Measurements from ENCODE around the gene ATP1B1. TPM values are rescaled to one million over a fixed set of nuclear protein-coding genes. Genes with fewer than 3 reads are reported as not detected.

The ATP1B1 gene
- total and polyA plus RNA-seq, 2 experiments from 2014 or later, result 51.0 to 73.4 TPM

DNA sequence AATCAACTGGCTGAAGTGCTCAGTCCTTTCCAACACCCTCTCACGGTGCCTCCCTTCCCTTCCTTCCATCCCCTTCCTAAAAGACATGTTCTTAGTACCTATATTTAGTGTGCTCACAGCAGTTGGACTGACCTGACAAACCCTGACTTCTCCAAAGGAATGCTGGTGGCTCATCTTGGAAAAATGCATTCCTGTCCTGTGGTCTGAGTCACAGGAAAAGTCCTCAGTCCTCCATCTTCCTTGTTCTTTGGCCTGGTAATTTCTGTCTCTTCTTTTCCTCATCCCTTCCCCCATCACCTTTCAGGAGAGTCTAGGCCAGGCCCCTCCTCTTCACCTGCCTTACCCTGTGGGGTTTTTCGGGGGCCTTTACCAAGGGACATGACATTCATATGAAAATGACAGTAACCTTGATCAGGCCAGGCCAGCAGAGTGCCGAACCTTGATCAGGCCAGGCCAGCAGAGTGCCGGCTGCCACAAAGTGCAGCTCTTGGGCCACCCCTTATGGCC, 7.2 kb downstream of the ATP1B1 start:
- Histone ChIP-seq H3K4me2 (peak overlapping the region; percentile 59), H4K20me1 (replicated peaks; ENCODE audit: insufficient read depth) (no peaks in the 10 kb centered on the region; the same call in none of the 2 replicates), H3K4me3 (no peak overlapping the region), H3K27me3 (ENCODE audit: insufficient read depth) (no peaks in the 10 kb centered on the region), H3K27ac (ENCODE audit: low read depth) (peak overlapping the region; percentile 79; the same call in 1 of the 2 replicates), H3F3A (replicated peaks; ENCODE audit: low read depth) (0 out of 2 replicates have a peak, but pooled peaks cover 4% of the 10 kb centered on the region), H3K79me2 (replicated peaks; ENCODE audit: insufficient read depth) (peaks cover 80% of the 10 kb centered on the region), H3K36me3 (ENCODE audit: insufficient read depth) (peaks cover 22% of the 10 kb centered on the region), H3K9me2 (ENCODE audit: insufficient read depth) (no peaks in the 10 kb centered on the region), H2AFZ (no peak overlapping the region), H3K4me1 (ENCODE audit: insufficient read depth) (peaks cover 44% of the 10 kb centered on the region)
- DNase-seq (ENCODE audit: low spot score) (peak; percentile 65), ATAC-seq (peak; percentile 87)
- peak overlapping the region; percentile 83 for H3K27ac Mint-ChIP-seq
- H3K27me3 Mint-ChIP-seq (ENCODE audit: insufficient read depth, low read depth, poor library complexity), result peaks cover 6% of the 10 kb centered on the region
- H3K9me3 Mint-ChIP-seq, result no peaks in the 10 kb centered on the region
- peaks cover 46% of the 10 kb centered on the region for H3K4me1 Mint-ChIP-seq
- H3K36me3 Mint-ChIP-seq (ENCODE audit: low read depth), result peaks cover 58% of the 10 kb centered on the region
- TF ChIP-seq, protein P1, sequence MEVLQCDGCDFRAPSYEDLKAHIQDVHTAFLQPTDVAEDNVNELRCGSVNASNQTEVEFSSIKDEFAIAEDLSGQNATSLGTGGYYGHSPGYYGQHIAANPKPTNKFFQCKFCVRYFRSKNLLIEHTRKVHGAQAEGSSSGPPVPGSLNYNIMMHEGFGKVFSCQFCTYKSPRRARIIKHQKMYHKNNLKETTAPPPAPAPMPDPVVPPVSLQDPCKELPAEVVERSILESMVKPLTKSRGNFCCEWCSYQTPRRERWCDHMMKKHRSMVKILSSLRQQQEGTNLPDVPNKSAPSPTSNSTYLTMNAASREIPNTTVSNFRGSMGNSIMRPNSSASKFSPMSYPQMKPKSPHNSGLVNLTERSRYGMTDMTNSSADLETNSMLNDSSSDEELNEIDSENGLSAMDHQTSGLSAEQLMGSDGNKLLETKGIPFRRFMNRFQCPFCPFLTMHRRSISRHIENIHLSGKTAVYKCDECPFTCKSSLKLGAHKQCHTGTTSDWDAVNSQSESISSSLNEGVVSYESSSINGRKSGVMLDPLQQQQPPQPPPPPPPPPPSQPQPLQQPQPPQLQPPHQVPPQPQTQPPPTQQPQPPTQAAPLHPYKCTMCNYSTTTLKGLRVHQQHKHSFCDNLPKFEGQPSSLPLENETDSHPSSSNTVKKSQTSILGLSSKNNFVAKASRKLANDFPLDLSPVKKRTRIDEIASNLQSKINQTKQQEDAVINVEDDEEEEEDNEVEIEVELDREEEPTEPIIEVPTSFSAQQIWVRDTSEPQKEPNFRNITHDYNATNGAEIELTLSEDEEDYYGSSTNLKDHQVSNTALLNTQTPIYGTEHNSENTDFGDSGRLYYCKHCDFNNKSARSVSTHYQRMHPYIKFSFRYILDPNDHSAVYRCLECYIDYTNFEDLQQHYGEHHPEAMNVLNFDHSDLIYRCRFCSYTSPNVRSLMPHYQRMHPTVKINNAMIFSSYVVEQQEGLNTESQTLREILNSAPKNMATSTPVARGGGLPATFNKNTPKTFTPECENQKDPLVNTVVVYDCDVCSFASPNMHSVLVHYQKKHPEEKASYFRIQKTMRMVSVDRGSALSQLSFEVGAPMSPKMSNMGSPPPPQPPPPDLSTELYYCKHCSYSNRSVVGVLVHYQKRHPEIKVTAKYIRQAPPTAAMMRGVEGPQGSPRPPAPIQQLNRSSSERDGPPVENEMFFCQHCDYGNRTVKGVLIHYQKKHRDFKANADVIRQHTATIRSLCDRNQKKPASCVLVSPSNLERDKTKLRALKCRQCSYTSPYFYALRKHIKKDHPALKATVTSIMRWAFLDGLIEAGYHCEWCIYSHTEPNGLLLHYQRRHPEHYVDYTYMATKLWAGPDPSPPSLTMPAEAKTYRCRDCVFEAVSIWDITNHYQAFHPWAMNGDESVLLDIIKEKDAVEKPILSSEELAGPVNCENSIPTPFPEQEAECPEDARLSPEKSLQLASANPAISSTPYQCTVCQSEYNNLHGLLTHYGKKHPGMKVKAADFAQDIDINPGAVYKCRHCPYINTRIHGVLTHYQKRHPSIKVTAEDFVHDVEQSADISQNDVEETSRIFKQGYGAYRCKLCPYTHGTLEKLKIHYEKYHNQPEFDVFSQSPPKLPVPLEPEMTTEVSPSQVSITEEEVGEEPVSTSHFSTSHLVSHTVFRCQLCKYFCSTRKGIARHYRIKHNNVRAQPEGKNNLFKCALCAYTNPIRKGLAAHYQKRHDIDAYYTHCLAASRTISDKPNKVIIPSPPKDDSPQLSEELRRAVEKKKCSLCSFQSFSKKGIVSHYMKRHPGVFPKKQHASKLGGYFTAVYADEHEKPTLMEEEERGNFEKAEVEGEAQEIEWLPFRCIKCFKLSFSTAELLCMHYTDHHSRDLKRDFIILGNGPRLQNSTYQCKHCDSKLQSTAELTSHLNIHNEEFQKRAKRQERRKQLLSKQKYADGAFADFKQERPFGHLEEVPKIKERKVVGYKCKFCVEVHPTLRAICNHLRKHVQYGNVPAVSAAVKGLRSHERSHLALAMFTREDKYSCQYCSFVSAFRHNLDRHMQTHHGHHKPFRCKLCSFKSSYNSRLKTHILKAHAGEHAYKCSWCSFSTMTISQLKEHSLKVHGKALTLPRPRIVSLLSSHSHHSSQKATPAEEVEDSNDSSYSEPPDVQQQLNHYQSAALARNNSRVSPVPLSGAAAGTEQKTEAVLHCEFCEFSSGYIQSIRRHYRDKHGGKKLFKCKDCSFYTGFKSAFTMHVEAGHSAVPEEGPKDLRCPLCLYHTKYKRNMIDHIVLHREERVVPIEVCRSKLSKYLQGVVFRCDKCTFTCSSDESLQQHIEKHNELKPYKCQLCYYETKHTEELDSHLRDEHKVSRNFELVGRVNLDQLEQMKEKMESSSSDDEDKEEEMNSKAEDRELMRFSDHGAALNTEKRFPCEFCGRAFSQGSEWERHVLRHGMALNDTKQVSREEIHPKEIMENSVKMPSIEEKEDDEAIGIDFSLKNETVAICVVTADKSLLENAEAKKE (CRISPR knock-in tag; IDR thresholded peaks at IDR 0.05), result no peak
- no peak for TF ChIP-seq CREB1 (CRISPR knock-in tag; IDR thresholded peaks at IDR 0.05; ENCODE audit: low read depth)
- TF ChIP-seq EZH2phosphoT487 (IDR thresholded peaks at IDR 0.05; ENCODE audit: unreplicated experiment), result no peak
- no peak for TF ChIP-seq JUNB (IDR thresholded peaks at IDR 0.05; ENCODE audit: unreplicated experiment)
- no peak for TF ChIP-seq EZH2 (IDR thresholded peaks at IDR 0.05; ENCODE audit: low read depth, unreplicated experiment)
- TF ChIP-seq, protein P2, sequence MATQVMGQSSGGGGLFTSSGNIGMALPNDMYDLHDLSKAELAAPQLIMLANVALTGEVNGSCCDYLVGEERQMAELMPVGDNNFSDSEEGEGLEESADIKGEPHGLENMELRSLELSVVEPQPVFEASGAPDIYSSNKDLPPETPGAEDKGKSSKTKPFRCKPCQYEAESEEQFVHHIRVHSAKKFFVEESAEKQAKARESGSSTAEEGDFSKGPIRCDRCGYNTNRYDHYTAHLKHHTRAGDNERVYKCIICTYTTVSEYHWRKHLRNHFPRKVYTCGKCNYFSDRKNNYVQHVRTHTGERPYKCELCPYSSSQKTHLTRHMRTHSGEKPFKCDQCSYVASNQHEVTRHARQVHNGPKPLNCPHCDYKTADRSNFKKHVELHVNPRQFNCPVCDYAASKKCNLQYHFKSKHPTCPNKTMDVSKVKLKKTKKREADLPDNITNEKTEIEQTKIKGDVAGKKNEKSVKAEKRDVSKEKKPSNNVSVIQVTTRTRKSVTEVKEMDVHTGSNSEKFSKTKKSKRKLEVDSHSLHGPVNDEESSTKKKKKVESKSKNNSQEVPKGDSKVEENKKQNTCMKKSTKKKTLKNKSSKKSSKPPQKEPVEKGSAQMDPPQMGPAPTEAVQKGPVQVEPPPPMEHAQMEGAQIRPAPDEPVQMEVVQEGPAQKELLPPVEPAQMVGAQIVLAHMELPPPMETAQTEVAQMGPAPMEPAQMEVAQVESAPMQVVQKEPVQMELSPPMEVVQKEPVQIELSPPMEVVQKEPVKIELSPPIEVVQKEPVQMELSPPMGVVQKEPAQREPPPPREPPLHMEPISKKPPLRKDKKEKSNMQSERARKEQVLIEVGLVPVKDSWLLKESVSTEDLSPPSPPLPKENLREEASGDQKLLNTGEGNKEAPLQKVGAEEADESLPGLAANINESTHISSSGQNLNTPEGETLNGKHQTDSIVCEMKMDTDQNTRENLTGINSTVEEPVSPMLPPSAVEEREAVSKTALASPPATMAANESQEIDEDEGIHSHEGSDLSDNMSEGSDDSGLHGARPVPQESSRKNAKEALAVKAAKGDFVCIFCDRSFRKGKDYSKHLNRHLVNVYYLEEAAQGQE (IDR thresholded peaks at IDR 0.05; ENCODE audit: unreplicated experiment), result no peak
- TF ChIP-seq POLR2AphosphoS5 (IDR thresholded peaks at IDR 0.05; ENCODE audit: low read depth), result no peak
- TF ChIP-seq ZNF331 (CRISPR knock-in tag; IDR thresholded peaks at IDR 0.05; ENCODE audit: low read depth), result no peak
- TF ChIP-seq STAT1 (IDR thresholded peaks at IDR 0.05; ENCODE audit: unreplicated experiment), result no peak
- TF ChIP-seq, protein P3, sequence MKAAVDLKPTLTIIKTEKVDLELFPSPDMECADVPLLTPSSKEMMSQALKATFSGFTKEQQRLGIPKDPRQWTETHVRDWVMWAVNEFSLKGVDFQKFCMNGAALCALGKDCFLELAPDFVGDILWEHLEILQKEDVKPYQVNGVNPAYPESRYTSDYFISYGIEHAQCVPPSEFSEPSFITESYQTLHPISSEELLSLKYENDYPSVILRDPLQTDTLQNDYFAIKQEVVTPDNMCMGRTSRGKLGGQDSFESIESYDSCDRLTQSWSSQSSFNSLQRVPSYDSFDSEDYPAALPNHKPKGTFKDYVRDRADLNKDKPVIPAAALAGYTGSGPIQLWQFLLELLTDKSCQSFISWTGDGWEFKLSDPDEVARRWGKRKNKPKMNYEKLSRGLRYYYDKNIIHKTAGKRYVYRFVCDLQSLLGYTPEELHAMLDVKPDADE (IDR thresholded peaks at IDR 0.05), result no peak
- H3K4me3 Mint-ChIP-seq, result peak overlapping the region; percentile 67

Measured in GM23338 (cell line).